Activated CD4-positive, alpha-beta T cell treated with anti-CD3 and anti-CD28 coated beads, Interleukin-2, amount 10 ng/mL, durations not matched to agents 7 days and 5 days (primary cell): ENCODE measurements around the gene NANOGP8. TPM values are rescaled to one million over a fixed set of nuclear protein-coding genes. Genes with fewer than 3 reads are reported as not detected.
"Not testable (repeated sequence)": the region's sequence is repeated elsewhere in the genome, so short reads cannot be mapped to it uniquely, and the experiment has no call there.

ENCODE experiments used
- CTCF ChIA-PET: fragments of 350-600 bp; sonication (Branson Sonifier 250); formaldehyde crosslinking; loops from one replicate; lab custom pipeline; 2021; ENCODE audit warnings: antibody characterized with exemption; lab: Charles Lee
- POLR2A ChIA-PET: fragments of 350-600 bp; sonication (Branson Sonifier 250); formaldehyde crosslinking; loops from one replicate; lab custom pipeline; 2021; ENCODE audit warnings: antibody characterized with exemption; lab: Charles Lee
- DNase-seq: peaks from one replicate; pipeline ENCODE4 v3.0.0-alpha.2; 2020
- H3K27ac Mint-ChIP-seq: one replicate; pipeline ENCODE4 v1.8.0; 2021; ENCODE audit warnings: mild to moderate bottlenecking, moderate library complexity, mixed read lengths
- H3K27me3 Mint-ChIP-seq: one replicate; pipeline ENCODE4 v1.8.0; 2021; ENCODE audit warnings: mixed read lengths
- H3K36me3 Mint-ChIP-seq: one replicate; pipeline ENCODE4 v1.8.0; 2021; ENCODE audit warnings: low read depth, mixed read lengths
- H3K4me1 Mint-ChIP-seq: one replicate; pipeline ENCODE4 v1.8.0; 2021; ENCODE audit warnings: mixed read lengths
- H3K4me3 Mint-ChIP-seq: one replicate; pipeline ENCODE4 v1.8.0; 2021; ENCODE audit warnings: mild to moderate bottlenecking, moderate library complexity, mixed read lengths
- H3K9me3 Mint-ChIP-seq: one replicate; pipeline ENCODE4 v1.8.0; 2021; ENCODE audit warnings: mixed read lengths
- total RNA-seq, 2 experiments: library from RNA; stranded (reverse); gene quantifications; one replicate each; pipeline ENCODE4 v1.2.3, GENCODE V29; 2021

Gene NANOGP8
- not detected for total RNA-seq

DNA sequence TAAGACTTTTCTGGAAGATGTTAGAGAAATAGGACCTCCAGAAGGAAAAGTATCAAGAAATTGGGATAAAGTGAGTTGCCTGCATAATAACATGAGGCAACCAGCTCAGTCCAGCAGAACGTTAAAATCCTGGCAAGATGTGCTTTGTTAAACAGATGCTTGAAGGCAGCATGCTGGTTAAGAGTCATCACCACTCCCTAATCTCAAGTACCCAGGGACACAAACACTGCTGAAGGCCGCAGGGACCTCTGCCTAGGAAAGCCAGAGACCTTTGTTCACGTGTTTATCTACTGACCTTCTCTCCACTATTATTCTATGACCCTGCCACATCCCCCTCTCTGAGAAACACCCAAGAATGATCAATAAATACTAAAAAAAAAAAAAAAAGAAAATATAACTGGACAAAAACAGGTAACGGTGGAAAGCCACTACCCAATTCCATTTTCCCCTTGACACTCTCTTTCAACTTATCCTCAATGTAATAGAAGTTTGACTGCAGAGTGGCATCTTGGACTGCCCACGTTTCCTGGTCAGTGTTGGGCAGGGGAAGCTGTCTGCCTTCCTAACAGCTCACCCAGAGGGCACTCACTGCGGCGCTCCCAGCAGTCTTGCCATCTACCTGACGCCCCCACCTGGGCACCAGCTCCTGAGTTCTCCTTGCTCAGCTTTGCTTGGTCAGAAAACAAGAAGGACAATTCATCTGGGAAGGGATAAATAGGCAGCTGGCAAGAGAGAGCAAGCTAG, at the start of gene NANOGP8:
TSS of gene NANOGP8 (minus strand) at position 120 of the 744 bp plus-strand sequence. CDS start 185 bp downstream, outside the sequence.
- DNase-seq, CTCF ChIA-PET, H3K27me3 Mint-ChIP-seq, H3K36me3 Mint-ChIP-seq, POLR2A ChIA-PET, H3K9me3 Mint-ChIP-seq, H3K27ac Mint-ChIP-seq, H3K4me3 Mint-ChIP-seq, H3K4me1 Mint-ChIP-seq: not testable (repeated sequence)

DNA sequence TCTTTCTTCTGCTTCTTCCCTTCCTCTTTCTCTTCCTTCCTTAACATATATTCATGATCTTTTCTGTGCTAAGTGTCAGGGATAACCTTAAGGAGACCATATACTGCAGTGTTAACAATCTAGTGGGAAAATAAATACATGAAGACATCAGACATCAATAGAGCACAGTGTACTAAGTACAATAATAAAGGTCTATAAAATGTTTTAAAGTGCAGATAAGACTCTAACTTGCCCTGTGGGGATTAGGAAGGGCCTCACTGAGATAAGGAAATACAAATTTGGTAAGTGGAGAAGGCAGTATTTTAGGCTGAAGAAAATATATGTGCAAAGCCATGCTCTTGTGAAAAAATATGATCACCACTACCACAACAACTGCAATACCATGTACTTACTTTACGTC, 49.2 kb upstream of the NANOGP8 start:
- CTCF ChIA-PET, result no interaction called here

GRCh38 chr15:35130245-35130644, 45.1 kb upstream of the NANOGP8 start:
- Mint-ChIP-seq H3K9me3 (no peaks in the 10 kb centered on the region), H3K27me3 (peaks cover 2% of the 10 kb centered on the region), H3K4me1 (no peaks in the 10 kb centered on the region), H3K27ac (no peak overlapping the region), H3K36me3 (no peaks in the 10 kb centered on the region), H3K4me3 (no peak overlapping the region)
- ChIA-PET CTCF (no interaction called here), POLR2A (no interaction called here)
- no peak for DNase-seq

More for the DNA sequence above, 49.2 kb upstream of the NANOGP8 start:
- no peaks in the 10 kb centered on the region for H3K27me3 Mint-ChIP-seq
- no peaks in the 10 kb centered on the region for H3K4me1 Mint-ChIP-seq
- no peak overlapping the region for H3K27ac Mint-ChIP-seq
- H3K4me3 Mint-ChIP-seq, result no peak overlapping the region
- DNase-seq, result no peak
- POLR2A ChIA-PET, result no interaction called here
- no peaks in the 10 kb centered on the region for H3K36me3 Mint-ChIP-seq
- H3K9me3 Mint-ChIP-seq, result no peaks in the 10 kb centered on the region

GRCh38 chr15:35129361-35129760, 44.3 kb upstream of the NANOGP8 start:
- POLR2A ChIA-PET, result no interaction called here
- Mint-ChIP-seq H3K36me3 (no peaks in the 10 kb centered on the region), H3K4me3 (no peak overlapping the region), H3K27me3 (peaks cover 2% of the 10 kb centered on the region), H3K9me3 (no peaks in the 10 kb centered on the region), H3K4me1 (no peaks in the 10 kb centered on the region), H3K27ac (no peak overlapping the region)
- CTCF ChIA-PET, result no interaction called here
- DNase-seq, result no peak

DNA sequence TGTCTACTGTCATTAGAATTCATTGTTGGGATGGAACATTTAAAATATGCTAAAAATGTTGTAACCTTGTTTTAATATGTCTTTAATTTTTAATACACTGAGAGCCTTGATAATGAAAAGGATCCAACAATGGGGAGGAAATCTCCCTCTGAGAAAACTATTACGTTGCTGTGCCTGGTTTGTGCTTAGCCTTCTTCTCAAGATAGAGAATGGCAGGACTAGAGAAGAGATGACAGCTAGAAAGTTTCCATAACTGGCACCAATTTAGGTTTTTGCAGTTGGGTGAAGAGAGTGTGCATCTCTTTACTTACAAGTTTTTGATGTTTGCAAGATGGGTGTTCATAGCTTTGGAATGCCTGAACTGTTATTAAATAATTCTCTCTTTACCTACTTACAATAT, 42.6 kb upstream of the NANOGP8 start:
- no peak overlapping the region for H3K4me3 Mint-ChIP-seq
- ChIA-PET POLR2A (no interaction called here), CTCF (no interaction called here)
- no peaks in the 10 kb centered on the region for H3K36me3 Mint-ChIP-seq
- peaks cover 2% of the 10 kb centered on the region for H3K27me3 Mint-ChIP-seq
- peaks cover 1% of the 10 kb centered on the region for H3K9me3 Mint-ChIP-seq
- no peak overlapping the region for H3K27ac Mint-ChIP-seq
- no peaks in the 10 kb centered on the region for H3K4me1 Mint-ChIP-seq
- DNase-seq, result no peak

- peaks cover 1% of the 10 kb centered on the region for H3K9me3 Mint-ChIP-seq
- no peaks in the 10 kb centered on the region for H3K4me1 Mint-ChIP-seq
- H3K27ac Mint-ChIP-seq, result no peak overlapping the region
- H3K36me3 Mint-ChIP-seq, result no peaks in the 10 kb centered on the region
- CTCF ChIA-PET, result no interaction called here
- POLR2A ChIA-PET, result no interaction called here
- H3K27me3 Mint-ChIP-seq, result peaks cover 2% of the 10 kb centered on the region
- no peak overlapping the region for H3K4me3 Mint-ChIP-seq
- DNase-seq, result no peak
Observed at GRCh38 chr15:35126236-35126635, 41.1 kb upstream of the NANOGP8 start.

- no peak overlapping the region for H3K27ac Mint-ChIP-seq
- no peaks in the 10 kb centered on the region for H3K4me1 Mint-ChIP-seq
- H3K27me3 Mint-ChIP-seq, result peaks cover 2% of the 10 kb centered on the region
- H3K9me3 Mint-ChIP-seq, result peaks cover 1% of the 10 kb centered on the region
- no peaks in the 10 kb centered on the region for H3K36me3 Mint-ChIP-seq
- DNase-seq, result no peak
- ChIA-PET CTCF (interaction anchor here (0.6 kb wide), 1 partner anchor 61 kb away, joined by 4 read pairs; no protein-coding TSS in a partner anchor), POLR2A (no interaction called here)
- no peak overlapping the region for H3K4me3 Mint-ChIP-seq
Observed at GRCh38 chr15:35123743-35124142, 38.6 kb upstream of the NANOGP8 start.

DNA sequence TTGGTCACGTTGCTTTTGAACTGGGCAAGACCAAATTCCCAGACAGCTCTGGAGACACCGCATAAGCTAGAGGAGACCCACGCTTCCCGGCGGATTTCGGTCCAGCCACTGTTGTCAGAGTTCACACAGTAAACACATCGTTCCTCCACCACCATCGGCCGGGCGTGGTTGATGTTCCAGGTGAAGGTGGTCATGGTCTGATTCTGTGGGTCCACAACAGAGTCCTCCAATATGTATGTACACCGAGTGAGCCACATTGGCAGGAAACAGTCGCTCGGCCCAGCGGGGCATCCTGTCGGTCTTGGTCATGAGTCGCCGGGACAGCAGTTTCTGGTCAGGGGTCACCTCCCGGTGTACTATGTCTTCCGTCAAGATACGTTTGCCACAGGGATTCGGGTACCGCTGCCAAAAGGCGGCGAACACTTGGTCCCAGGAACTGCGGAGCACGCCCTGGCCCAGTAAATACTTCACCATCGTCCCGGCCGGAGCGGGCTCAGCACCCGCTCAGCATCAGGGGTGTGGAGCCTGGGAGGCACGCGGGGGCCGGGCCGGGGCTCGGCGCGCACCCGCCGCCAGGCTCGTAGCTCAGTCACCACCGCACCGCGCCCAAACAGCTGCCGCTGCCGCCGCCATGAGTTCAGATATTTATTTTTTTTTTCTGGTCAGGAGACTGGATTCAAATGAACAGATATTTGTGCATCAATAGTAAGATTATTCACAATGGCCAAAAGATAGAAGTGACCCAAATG, 36.7 kb upstream of the NANOGP8 start:
- DNase-seq, result no peak
- POLR2A ChIA-PET, result no interaction called here
- CTCF ChIA-PET, result no interaction called here
- H3K27me3 Mint-ChIP-seq, result no peaks in the 10 kb centered on the region
- H3K27ac Mint-ChIP-seq, result no peak overlapping the region
- peaks cover 1% of the 10 kb centered on the region for H3K9me3 Mint-ChIP-seq
- H3K4me3 Mint-ChIP-seq, result no peak overlapping the region
- no peaks in the 10 kb centered on the region for H3K36me3 Mint-ChIP-seq
- H3K4me1 Mint-ChIP-seq, result no peaks in the 10 kb centered on the region

- ChIA-PET CTCF (interaction anchor here (0.7 kb wide), 1 partner anchor 133 kb away, joined by 3 read pairs; no protein-coding TSS in a partner anchor), POLR2A (no interaction called here)
- peaks cover 1% of the 10 kb centered on the region for H3K9me3 Mint-ChIP-seq
- no peak for DNase-seq
- H3K4me1 Mint-ChIP-seq, result no peaks in the 10 kb centered on the region
- H3K4me3 Mint-ChIP-seq, result no peak overlapping the region
- H3K27ac Mint-ChIP-seq, result no peak overlapping the region
- H3K36me3 Mint-ChIP-seq, result no peaks in the 10 kb centered on the region
- H3K27me3 Mint-ChIP-seq, result no peaks in the 10 kb centered on the region
Observed at GRCh38 chr15:35120173-35120572, 35.1 kb upstream of the NANOGP8 start.

DNA sequence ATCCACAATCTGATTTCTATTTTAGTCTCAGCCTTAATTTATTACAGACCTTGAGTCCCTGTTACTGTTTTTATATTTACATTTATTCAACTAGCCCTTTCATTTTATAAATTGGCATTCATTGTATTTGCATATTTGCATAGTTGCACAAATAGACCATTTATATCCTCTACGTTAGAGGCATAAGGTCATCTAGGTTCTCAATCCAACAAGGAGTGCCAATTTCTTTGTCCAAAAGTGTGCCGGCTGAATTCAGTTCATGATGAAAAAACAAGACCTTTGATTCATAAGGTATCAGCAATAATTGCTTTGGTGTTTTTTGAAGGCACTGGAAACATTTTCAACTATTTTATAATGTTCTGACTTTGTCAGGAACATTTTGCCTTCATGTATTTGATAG, 33.9 kb upstream of the NANOGP8 start:
- no peak overlapping the region for H3K4me3 Mint-ChIP-seq
- H3K9me3 Mint-ChIP-seq, result peaks cover 1% of the 10 kb centered on the region
- H3K4me1 Mint-ChIP-seq, result no peaks in the 10 kb centered on the region
- ChIA-PET POLR2A (no interaction called here), CTCF (no interaction called here)
- no peaks in the 10 kb centered on the region for H3K27me3 Mint-ChIP-seq
- DNase-seq, result no peak
- no peaks in the 10 kb centered on the region for H3K36me3 Mint-ChIP-seq
- H3K27ac Mint-ChIP-seq, result no peak overlapping the region

GRCh38 chr15:35117543-35118265, 32.6 kb upstream of the NANOGP8 start:
- POLR2A ChIA-PET, result no interaction called here

GRCh38 chr15:35115155-35115725, 30.1 kb upstream of the NANOGP8 start:
- no peak for DNase-seq
- Mint-ChIP-seq H3K27me3 (peaks cover 2% of the 10 kb centered on the region), H3K9me3 (no peaks in the 10 kb centered on the region), H3K4me1 (no peaks in the 10 kb centered on the region), H3K27ac (no peak overlapping the region), H3K36me3 (no peaks in the 10 kb centered on the region), H3K4me3 (no peak overlapping the region)
- POLR2A ChIA-PET, result no interaction called here
- CTCF ChIA-PET, result no interaction called here

More at GRCh38 chr15:35117543-35118265, 32.6 kb upstream of the NANOGP8 start:
- H3K4me3 Mint-ChIP-seq, result no peak overlapping the region
- DNase-seq, result no peak
- no peaks in the 10 kb centered on the region for H3K36me3 Mint-ChIP-seq
- CTCF ChIA-PET, result no interaction called here
- H3K27me3 Mint-ChIP-seq, result no peaks in the 10 kb centered on the region
- no peak overlapping the region for H3K27ac Mint-ChIP-seq
- H3K9me3 Mint-ChIP-seq, result no peaks in the 10 kb centered on the region
- H3K4me1 Mint-ChIP-seq, result no peaks in the 10 kb centered on the region

DNA sequence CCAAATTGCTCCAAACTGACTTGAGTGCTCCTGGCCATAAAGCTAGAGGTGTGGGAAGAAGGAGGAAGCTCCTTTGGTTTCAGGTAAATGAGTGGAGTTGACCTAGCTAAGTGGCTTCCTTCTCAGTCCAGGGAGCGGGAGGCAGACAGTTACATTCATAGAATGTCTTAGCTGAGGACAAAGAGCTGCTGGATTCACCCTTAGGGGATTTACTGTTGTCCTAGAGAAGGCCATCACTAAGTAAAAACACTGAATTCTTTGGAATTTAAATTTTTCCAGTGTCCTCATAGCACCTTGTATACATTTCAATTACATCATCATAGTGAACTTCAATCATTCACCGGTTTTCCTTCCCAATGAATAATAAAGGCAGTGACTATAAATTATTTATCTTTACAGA, 27.3 kb upstream of the NANOGP8 start:
- Mint-ChIP-seq H3K9me3 (no peaks in the 10 kb centered on the region), H3K4me1 (no peaks in the 10 kb centered on the region), H3K27me3 (peaks cover 4% of the 10 kb centered on the region), H3K27ac (no peak overlapping the region), H3K36me3 (no peaks in the 10 kb centered on the region), H3K4me3 (no peak overlapping the region)
- POLR2A ChIA-PET, result no interaction called here
- CTCF ChIA-PET, result no interaction called here
- DNase-seq, result no peak
